Measurements from ENCODE around the gene ALDOA. TPM values are rescaled to one million over a fixed set of nuclear protein-coding genes. Genes with fewer than 3 reads are reported as not detected.
A peak's percentile ranks its signal among the peaks of the same experiment; 100 is the strongest.

The ALDOA gene
- total RNA-seq, 1 experiment from 2014 or later: 1,165 TPM

DNA sequence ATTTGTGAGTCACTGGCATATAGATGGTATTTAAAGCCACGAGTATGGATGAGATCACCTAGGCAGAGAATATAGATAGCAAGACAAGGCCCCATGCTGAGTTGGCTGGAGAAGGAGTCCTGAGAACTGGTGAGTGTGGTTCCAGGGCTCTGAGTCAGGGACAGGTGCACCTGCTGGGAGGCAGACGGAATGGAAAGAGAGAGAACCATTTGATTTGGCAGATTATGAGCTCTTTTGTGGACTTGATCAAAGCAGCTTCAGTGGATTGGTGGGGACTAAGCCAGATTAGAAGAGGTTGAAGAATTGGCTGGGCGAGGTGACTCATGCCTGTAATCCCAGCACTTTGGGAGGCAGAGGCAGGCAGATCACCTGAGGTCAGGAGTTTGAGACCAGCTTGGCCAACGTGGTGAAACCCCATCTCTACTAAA, 46.8 kb upstream of the ALDOA start:
- Mint-ChIP-seq H3K4me1 (ENCODE audit: insufficient read depth, unreplicated experiment) (peaks cover 6% of the 10 kb centered on the region), H3K27ac (ENCODE audit: low read depth, unreplicated experiment) (no peak overlapping the region), H3K9me3 (ENCODE audit: unreplicated experiment) (no peaks in the 10 kb centered on the region), H3K36me3 (ENCODE audit: insufficient read depth, unreplicated experiment) (peaks cover 6% of the 10 kb centered on the region), H3K4me3 (ENCODE audit: unreplicated experiment) (no peak overlapping the region), H3K27me3 (ENCODE audit: insufficient read depth, unreplicated experiment) (no peaks in the 10 kb centered on the region)
- no TSS peak for BruUV-seq (replicated peaks)
- intact Hi-C loops (cut with micrococcal nuclease): no loop called here
- ChIA-PET CTCF (interaction anchor here (0.5 to 1.8 kb wide), 9 partner anchors 12 to 1413 kb away, joined by 3 to 8 read pairs (median 4); partner anchors contain the start of gene TLCD3B), POLR2A (interaction anchor here (0.6 to 1.5 kb wide), 2 partner anchors 23 to 181 kb away, joined by 3 to 7 read pairs; partner anchors contain the start of genes HIRIP3 and INO80E)
- DNase-seq (ENCODE audit: unreplicated experiment): peak; percentile 37
- TF ChIP-seq, protein P1, sequence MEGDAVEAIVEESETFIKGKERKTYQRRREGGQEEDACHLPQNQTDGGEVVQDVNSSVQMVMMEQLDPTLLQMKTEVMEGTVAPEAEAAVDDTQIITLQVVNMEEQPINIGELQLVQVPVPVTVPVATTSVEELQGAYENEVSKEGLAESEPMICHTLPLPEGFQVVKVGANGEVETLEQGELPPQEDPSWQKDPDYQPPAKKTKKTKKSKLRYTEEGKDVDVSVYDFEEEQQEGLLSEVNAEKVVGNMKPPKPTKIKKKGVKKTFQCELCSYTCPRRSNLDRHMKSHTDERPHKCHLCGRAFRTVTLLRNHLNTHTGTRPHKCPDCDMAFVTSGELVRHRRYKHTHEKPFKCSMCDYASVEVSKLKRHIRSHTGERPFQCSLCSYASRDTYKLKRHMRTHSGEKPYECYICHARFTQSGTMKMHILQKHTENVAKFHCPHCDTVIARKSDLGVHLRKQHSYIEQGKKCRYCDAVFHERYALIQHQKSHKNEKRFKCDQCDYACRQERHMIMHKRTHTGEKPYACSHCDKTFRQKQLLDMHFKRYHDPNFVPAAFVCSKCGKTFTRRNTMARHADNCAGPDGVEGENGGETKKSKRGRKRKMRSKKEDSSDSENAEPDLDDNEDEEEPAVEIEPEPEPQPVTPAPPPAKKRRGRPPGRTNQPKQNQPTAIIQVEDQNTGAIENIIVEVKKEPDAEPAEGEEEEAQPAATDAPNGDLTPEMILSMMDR (IDR thresholded peaks at IDR 0.05; ENCODE audit: unreplicated experiment): no peak

DNA sequence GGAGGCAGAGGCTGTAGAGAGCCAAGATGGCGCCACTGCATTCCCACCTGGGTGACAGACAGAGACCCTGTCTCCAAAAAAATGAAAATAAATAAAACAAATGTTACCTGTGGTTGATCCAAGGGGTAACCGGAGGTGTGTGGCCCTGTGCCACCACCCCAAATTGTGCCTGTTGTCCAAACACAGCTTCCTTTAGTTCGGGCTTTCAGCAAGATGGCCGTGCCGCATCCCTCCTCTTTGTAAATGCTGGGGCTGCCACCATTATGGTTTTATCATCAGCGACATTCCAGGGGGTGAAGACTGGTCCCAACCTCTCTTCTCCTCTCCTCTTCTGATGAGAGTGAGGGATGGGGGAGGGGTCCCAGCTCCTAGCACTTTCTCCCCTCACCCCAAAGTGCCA, 42.7 kb upstream of the ALDOA start, which contains the start of gene C16orf92:
C16orf92 (plus strand) TSS at position 312 of the 400 bp plus-strand sequence. CDS start 143 bp downstream, outside the sequence.
- Mint-ChIP-seq H3K4me3 (ENCODE audit: unreplicated experiment) (no peak within 1 kb of the TSS), H3K4me1 (ENCODE audit: insufficient read depth, unreplicated experiment) (peaks cover 6% of the 10 kb centered on the region), H3K36me3 (ENCODE audit: insufficient read depth, unreplicated experiment) (no peaks in the 10 kb centered on the region), H3K27me3 (ENCODE audit: insufficient read depth, unreplicated experiment) (peaks cover 26% of the 10 kb centered on the region), H3K9me3 (ENCODE audit: unreplicated experiment) (no peaks in the 10 kb centered on the region), H3K27ac (ENCODE audit: low read depth, unreplicated experiment) (no peak within 1 kb of the TSS)
- no peak for DNase-seq (ENCODE audit: unreplicated experiment)
- CTCF ChIA-PET: interaction anchor here (0.6 to 4.0 kb wide), 6 partner anchors 9 to 323 kb away, joined by 3 to 32 read pairs (median 4); partner anchors contain the start of gene TLCD3B
- BruUV-seq (replicated peaks): no TSS peak
- TF ChIP-seq, protein P1 (IDR thresholded peaks at IDR 0.05; ENCODE audit: unreplicated experiment): no peak
- POLR2A ChIA-PET: interaction anchor here (1.0 to 1.6 kb wide), 2 partner anchors 9 to 215 kb away, joined by 3 read pairs; no protein-coding TSS in a partner anchor
- intact Hi-C loops (cut with micrococcal nuclease): loop anchor here (5.0 kb wide), 2 partner anchors 201 to 216 kb away; partner anchors contain the start of genes MAZ and MVP

DNA sequence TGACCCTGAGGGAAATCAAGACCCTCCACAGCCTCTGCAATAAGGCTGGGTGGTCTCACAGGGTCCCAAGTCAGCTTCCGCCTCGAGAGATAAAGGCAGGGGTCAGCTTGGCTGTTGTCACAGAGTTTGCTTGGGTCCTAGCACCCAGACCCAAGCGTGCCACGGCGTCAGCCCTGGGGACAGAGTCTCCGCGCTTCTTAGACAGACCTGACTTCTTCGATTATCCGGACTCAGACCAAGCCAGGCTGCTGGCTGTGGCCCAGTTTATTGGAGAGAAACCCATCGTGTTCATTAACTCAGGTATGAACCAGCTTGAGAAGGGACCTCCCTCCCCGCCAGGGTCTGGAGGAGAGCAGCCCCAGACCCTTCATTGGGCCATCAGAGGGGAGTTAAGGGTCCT, 42.0 kb upstream of the ALDOA start:
- Mint-ChIP-seq H3K36me3 (ENCODE audit: insufficient read depth, unreplicated experiment) (no peaks in the 10 kb centered on the region), H3K4me1 (ENCODE audit: insufficient read depth, unreplicated experiment) (peaks cover 4% of the 10 kb centered on the region), H3K9me3 (ENCODE audit: unreplicated experiment) (no peaks in the 10 kb centered on the region), H3K4me3 (ENCODE audit: unreplicated experiment) (no peak overlapping the region), H3K27me3 (ENCODE audit: insufficient read depth, unreplicated experiment) (peaks cover 33% of the 10 kb centered on the region), H3K27ac (ENCODE audit: low read depth, unreplicated experiment) (no peak overlapping the region)
- ChIA-PET CTCF (interaction anchor here (0.6 to 4.0 kb wide), 3 partner anchors 8 to 320 kb away, joined by 3 to 32 read pairs (median 3); partner anchors contain the start of gene TLCD3B), POLR2A (interaction anchor here (1.6 kb wide), 1 partner anchor 216 kb away, joined by 3 read pairs; no protein-coding TSS in a partner anchor)
- no peak for DNase-seq (ENCODE audit: unreplicated experiment)
- TF ChIP-seq, protein P1 (IDR thresholded peaks at IDR 0.05; ENCODE audit: unreplicated experiment): no peak
- intact Hi-C loops (cut with micrococcal nuclease): loop anchor here (5.0 kb wide), 2 partner anchors 201 to 216 kb away; partner anchors contain the start of genes MAZ and MVP
- no TSS peak for BruUV-seq (replicated peaks)

DNA sequence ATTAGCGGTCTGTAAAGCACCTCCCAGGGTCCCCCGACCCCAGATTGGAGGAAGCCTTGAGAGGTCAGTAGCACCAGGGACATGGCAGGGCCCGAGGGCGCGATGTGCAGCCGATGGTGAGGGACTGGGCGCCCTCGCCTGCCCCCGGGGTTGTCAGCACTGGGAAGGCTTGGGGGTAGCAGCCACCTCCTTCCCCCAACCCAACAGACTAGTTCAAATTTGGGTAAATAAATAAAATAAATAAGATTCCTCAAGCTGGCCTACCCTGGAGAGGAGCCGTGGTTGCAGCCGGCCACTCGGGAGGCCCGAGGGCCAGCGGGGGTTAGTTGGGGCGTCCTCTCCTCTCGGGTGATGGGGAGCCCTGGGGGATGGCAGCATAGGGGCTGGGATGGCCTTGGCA, 41.1 kb upstream of the ALDOA start:
- BruUV-seq (replicated peaks): no TSS peak
- intact Hi-C loops (cut with micrococcal nuclease): loop anchor here (5.0 kb wide), 2 partner anchors 202 to 217 kb away; partner anchors contain the start of genes MAZ and MVP
- no peak overlapping the region for H3K4me3 Mint-ChIP-seq (ENCODE audit: unreplicated experiment)
- H3K27me3 Mint-ChIP-seq (ENCODE audit: insufficient read depth, unreplicated experiment): peaks cover 41% of the 10 kb centered on the region
- POLR2A ChIA-PET: no interaction called here
- CTCF ChIA-PET: interaction anchor here (0.9 kb wide), 1 partner anchor 31 kb away, joined by 3 read pairs; no protein-coding TSS in a partner anchor
- no peaks in the 10 kb centered on the region for H3K9me3 Mint-ChIP-seq (ENCODE audit: unreplicated experiment)
- no peaks in the 10 kb centered on the region for H3K4me1 Mint-ChIP-seq (ENCODE audit: insufficient read depth, unreplicated experiment)
- no peak overlapping the region for H3K27ac Mint-ChIP-seq (ENCODE audit: low read depth, unreplicated experiment)
- DNase-seq (ENCODE audit: unreplicated experiment): no peak
- no peaks in the 10 kb centered on the region for H3K36me3 Mint-ChIP-seq (ENCODE audit: insufficient read depth, unreplicated experiment)
- TF ChIP-seq, protein P1 (IDR thresholded peaks at IDR 0.05; ENCODE audit: unreplicated experiment): no peak

Data from MCF 10A (cell line).